GM23338 (cell line): ENCODE measurements around the gene TLE3. TPM values are rescaled to one million over a fixed set of nuclear protein-coding genes. Genes with fewer than 3 reads are reported as not detected.

Experiments
- ATAC-seq: fragments of 200-7000 bp; cut with Tn5 transposase; 3 replicates; pipeline ENCODE4 v1.9.1; 2020
- DNase-seq: peaks from one replicate; pipeline ENCODE4 v3.0.0-alpha.2; 2015; ENCODE audit warnings: low spot score
- H2AFZ ChIP-seq: fragments of 200-600 bp; sonication (generic); 2 replicates; pipeline ENCODE4 v1.8.0; 2016; ENCODE audit warnings: antibody characterized with exemption, mild to moderate bottlenecking, moderate library complexity
- H3F3A ChIP-seq: fragments of 200-600 bp; sonication (generic); replicated peaks from 2 replicates; pipeline ENCODE4 v1.8.0; 2017; ENCODE audit warnings: antibody characterized with exemption, mixed run types, low read depth
- H3K27ac ChIP-seq: fragments of 200-600 bp; sonication (generic); 2 replicates; pipeline ENCODE4 v1.6.1; 2016; ENCODE audit warnings: low read depth
- H3K27me3 ChIP-seq: fragments of 200-600 bp; sonication (generic); 2 replicates; pipeline ENCODE4 v1.8.0; 2016; ENCODE audit warnings: mild to moderate bottlenecking, mixed run types, moderate library complexity; ENCODE audit not compliant: insufficient read depth
- H3K36me3 ChIP-seq: fragments of 200-600 bp; sonication (generic); 2 replicates; pipeline ENCODE4 v1.8.0; 2016; ENCODE audit warnings: mild to moderate bottlenecking; ENCODE audit not compliant: insufficient read depth
- H3K4me1 ChIP-seq: fragments of 200-600 bp; sonication (generic); 2 replicates; pipeline ENCODE4 v1.8.0; 2016; ENCODE audit warnings: mild to moderate bottlenecking, moderate library complexity; ENCODE audit not compliant: insufficient read depth
- H3K4me2 ChIP-seq: fragments of 200-600 bp; sonication (generic); 2 replicates; pipeline ENCODE4 v1.7.1; 2017; ENCODE audit warnings: mixed run types
- H3K4me3 ChIP-seq: fragments of 200-600 bp; sonication (generic); 2 replicates; pipeline ENCODE4 v1.6.1; 2016; ENCODE audit warnings: mixed run types
- H3K79me2 ChIP-seq: fragments of 200-600 bp; sonication (generic); replicated peaks from 2 replicates; pipeline ENCODE4 v1.8.0; 2017; ENCODE audit warnings: mild to moderate bottlenecking; ENCODE audit not compliant: insufficient read depth
- H3K9me2 ChIP-seq: fragments of 200-600 bp; sonication (generic); 2 replicates; pipeline ENCODE4 v1.8.0; 2017; ENCODE audit not compliant: insufficient read depth
- H4K20me1 ChIP-seq: fragments of 200-600 bp; sonication (generic); replicated peaks from 2 replicates; pipeline ENCODE4 v1.8.0; 2017; ENCODE audit warnings: mild to moderate bottlenecking; ENCODE audit not compliant: insufficient read depth
- H3K27ac Mint-ChIP-seq: 2 replicates; pipeline ENCODE4 v1.8.0; 2020; ENCODE audit warnings: inconsistent platforms, mild to moderate bottlenecking, moderate library complexity, mixed read lengths
- H3K27me3 Mint-ChIP-seq: 3 replicates; pipeline ENCODE4 v1.8.0; 2022; ENCODE audit warnings: low read depth, mild to moderate bottlenecking, moderate library complexity, mixed read lengths, inconsistent platforms; ENCODE audit not compliant: insufficient read depth, poor library complexity
- H3K36me3 Mint-ChIP-seq: 3 replicates; pipeline ENCODE4 v1.8.0; 2021; ENCODE audit warnings: low read depth, mild to moderate bottlenecking, inconsistent platforms, moderate library complexity, mixed read lengths
- H3K4me1 Mint-ChIP-seq: 3 replicates; pipeline ENCODE4 v1.8.0; 2020; ENCODE audit warnings: mild to moderate bottlenecking, inconsistent platforms, mixed read lengths
- H3K4me3 Mint-ChIP-seq: 3 replicates; pipeline ENCODE4 v1.8.0; 2021; ENCODE audit warnings: moderate library complexity, mild to moderate bottlenecking, inconsistent platforms, mixed read lengths
- H3K9me3 Mint-ChIP-seq: 3 replicates; pipeline ENCODE4 v1.8.0; 2020; ENCODE audit warnings: moderate library complexity, mild to moderate bottlenecking, inconsistent platforms, mixed read lengths
- EZH2 ChIP-seq: fragments of 200-600 bp; sonication (generic); IDR thresholded peaks from one replicate; pipeline ENCODE4 v1.8.0; 2017; ENCODE audit warnings: antibody characterized with exemption, mild to moderate bottlenecking, low read depth; ENCODE audit not compliant: unreplicated experiment
- EZH2phosphoT487 ChIP-seq: fragments of 200-600 bp; sonication (generic); IDR thresholded peaks from one replicate; pipeline ENCODE4 v1.8.1; 2018; ENCODE audit warnings: antibody characterized with exemption; ENCODE audit not compliant: unreplicated experiment
- STAT1 ChIP-seq: IDR thresholded peaks from one replicate; pipeline ENCODE4 v1.6.1; 2016; ENCODE audit warnings: antibody characterized with exemption; ENCODE audit not compliant: unreplicated experiment
- ZNF114 ChIP-seq: fragments of 250-450 bp; sonication (Bioruptor Pico); IDR thresholded peaks from 2 replicates; pipeline ENCODE4 v1.5.0; 2020; ENCODE audit warnings: mild to moderate bottlenecking, moderate library complexity
- polyA plus RNA-seq: library from polyadenylated mRNA; unstranded; fragments of >200 nt; fragmentation: Nextera tagmentation; extraction: Ambion mirVana; gene quantifications from 2 replicates; pipeline ENCODE4 v1.2.1, GENCODE V29; 2016
- total RNA-seq: library from RNA; depleted of rRNA; stranded (reverse); fragments of >200 nt; shearing (Covaris generic); gene quantifications from 2 replicates; pipeline ENCODE4 v1.2.3, GENCODE V29; 2014
- TF ChIP-seq, protein P1 (sequence below), 2 experiments: fragments of 200-600 bp in 1 of 2; sonication (generic) in 1 of 2; conservative IDR thresholded peaks; 2 replicates each; pipeline versions ENCODE4 v1.5.1 to v1.6.1; 2016 to 2017; ENCODE audit warnings: antibody characterized with exemption in 2 of 2, low read depth in 2 of 2, mild to moderate bottlenecking in 2 of 2, moderate library complexity in 1 of 2
- TF ChIP-seq, protein P2 (sequence below): fragments of 250-450 bp; sonication (Bioruptor Pico); IDR thresholded peaks from 2 replicates; pipeline ENCODE4 v1.5.0; 2020; ENCODE audit warnings: mild to moderate bottlenecking, moderate library complexity

Gene TLE3
- total and polyA plus RNA-seq, 2 experiments from 2014 or later: 10.4 to 79.5 TPM

DNA sequence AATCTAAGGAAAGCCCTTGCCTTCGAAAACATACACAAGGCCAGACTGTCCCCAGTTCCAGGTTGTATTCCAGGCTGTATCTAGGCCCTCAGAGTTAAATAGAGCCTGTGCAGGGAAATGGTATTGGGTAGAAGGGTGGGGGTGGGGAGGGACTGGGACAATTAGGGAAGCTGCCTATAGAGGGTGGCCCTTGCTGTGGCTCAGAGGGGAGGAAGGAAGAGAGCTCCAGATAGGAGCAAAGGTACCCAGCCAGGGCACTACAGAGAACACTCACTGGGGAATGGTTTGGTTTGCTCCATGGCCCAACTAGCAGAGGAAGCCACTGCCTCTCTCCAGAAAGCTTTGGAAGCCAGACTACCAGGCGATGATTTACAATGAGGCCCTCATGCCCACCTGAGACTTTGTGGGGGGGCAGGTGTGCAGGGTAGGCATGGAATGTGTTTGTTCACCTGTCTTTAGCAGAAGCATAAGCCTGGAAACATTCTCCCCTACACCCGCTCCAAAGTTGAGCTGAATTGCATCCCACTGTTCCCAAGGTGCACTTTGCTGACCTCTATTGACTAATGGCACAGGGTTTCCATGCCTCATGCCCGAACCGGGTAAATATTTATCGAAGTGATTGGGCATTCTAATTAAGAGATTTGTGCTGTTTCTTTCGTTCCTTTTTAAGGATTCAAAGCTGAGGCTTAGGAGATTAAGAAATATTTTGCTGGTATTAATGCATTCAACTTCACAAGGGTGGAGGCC lies 6.3 kb upstream of the TLE3 start:
- H3K9me3 Mint-ChIP-seq: no peaks in the 10 kb centered on the region
- no peak overlapping the region for H2AFZ ChIP-seq
- H3K27ac ChIP-seq: no peak overlapping the region
- H3K4me2 ChIP-seq: 0 out of 2 replicates have a peak overlapping the region, but pooled peaks have one; percentile 38
- no peak overlapping the region for H3K4me3 Mint-ChIP-seq
- H3K4me1 ChIP-seq: peaks cover 21% of the 10 kb centered on the region
- TF ChIP-seq, protein P1, sequence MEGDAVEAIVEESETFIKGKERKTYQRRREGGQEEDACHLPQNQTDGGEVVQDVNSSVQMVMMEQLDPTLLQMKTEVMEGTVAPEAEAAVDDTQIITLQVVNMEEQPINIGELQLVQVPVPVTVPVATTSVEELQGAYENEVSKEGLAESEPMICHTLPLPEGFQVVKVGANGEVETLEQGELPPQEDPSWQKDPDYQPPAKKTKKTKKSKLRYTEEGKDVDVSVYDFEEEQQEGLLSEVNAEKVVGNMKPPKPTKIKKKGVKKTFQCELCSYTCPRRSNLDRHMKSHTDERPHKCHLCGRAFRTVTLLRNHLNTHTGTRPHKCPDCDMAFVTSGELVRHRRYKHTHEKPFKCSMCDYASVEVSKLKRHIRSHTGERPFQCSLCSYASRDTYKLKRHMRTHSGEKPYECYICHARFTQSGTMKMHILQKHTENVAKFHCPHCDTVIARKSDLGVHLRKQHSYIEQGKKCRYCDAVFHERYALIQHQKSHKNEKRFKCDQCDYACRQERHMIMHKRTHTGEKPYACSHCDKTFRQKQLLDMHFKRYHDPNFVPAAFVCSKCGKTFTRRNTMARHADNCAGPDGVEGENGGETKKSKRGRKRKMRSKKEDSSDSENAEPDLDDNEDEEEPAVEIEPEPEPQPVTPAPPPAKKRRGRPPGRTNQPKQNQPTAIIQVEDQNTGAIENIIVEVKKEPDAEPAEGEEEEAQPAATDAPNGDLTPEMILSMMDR (conservative IDR thresholded peaks at IDR 0.05; ENCODE audit: low read depth in 2 of 2): peak in 1 of 2 experiments; percentile 38; a peak in 2 of 4 replicates
- TF ChIP-seq EZH2phosphoT487: no peak
- H3K4me3 ChIP-seq: no peak overlapping the region
- no peaks in the 10 kb centered on the region for H3K9me2 ChIP-seq
- H3K4me1 Mint-ChIP-seq: peaks cover 19% of the 10 kb centered on the region
- DNase-seq: no peak
- H3K36me3 ChIP-seq: no peaks in the 10 kb centered on the region
- H3F3A ChIP-seq: no peaks in the 10 kb centered on the region
- H3K27me3 ChIP-seq: peaks cover 35% of the 10 kb centered on the region
- no peaks in the 10 kb centered on the region for H4K20me1 ChIP-seq
- no peak overlapping the region for H3K27ac Mint-ChIP-seq
- no peaks in the 10 kb centered on the region for H3K79me2 ChIP-seq
- peaks cover 33% of the 10 kb centered on the region for H3K27me3 Mint-ChIP-seq
- no peaks in the 10 kb centered on the region for H3K36me3 Mint-ChIP-seq
- ATAC-seq: no peak

DNA sequence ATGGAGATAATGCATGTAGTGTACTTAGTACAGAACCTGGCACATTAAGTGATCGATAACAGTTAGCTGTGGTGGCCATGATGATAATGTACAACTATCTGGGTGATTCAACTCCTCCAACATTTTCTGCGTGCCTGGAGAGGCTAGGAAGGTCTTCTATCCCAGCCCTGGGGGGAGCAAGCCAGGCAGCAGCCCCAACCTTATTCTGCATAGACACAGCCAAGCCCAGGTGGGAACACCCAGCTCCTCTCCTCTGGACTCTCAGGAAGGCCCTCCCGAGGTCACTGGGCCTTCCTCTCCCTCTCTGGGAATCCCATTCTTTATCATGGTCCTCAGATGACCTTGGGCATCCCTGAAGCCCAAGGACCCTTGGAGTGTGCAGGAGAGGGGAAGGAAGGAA lies 5.1 kb upstream of the TLE3 start:
- Histone ChIP-seq H2AFZ (no peak overlapping the region), H3K27ac (no peak overlapping the region), H3K4me2 (no peak overlapping the region), H3K36me3 (no peaks in the 10 kb centered on the region), H3F3A (no peaks in the 10 kb centered on the region), H3K4me1 (peaks cover 24% of the 10 kb centered on the region), H3K4me3 (no peak overlapping the region), H3K9me2 (no peaks in the 10 kb centered on the region), H3K79me2 (no peaks in the 10 kb centered on the region), H4K20me1 (no peaks in the 10 kb centered on the region), H3K27me3 (peaks cover 39% of the 10 kb centered on the region)
- H3K4me1 Mint-ChIP-seq: peaks cover 23% of the 10 kb centered on the region
- H3K9me3 Mint-ChIP-seq: no peaks in the 10 kb centered on the region
- H3K27me3 Mint-ChIP-seq: peaks cover 33% of the 10 kb centered on the region
- ATAC-seq (no peak), DNase-seq (no peak)
- H3K36me3 Mint-ChIP-seq: no peaks in the 10 kb centered on the region
- H3K27ac Mint-ChIP-seq: no peak overlapping the region
- H3K4me3 Mint-ChIP-seq: no peak overlapping the region
- TF ChIP-seq ZNF114 (CRISPR knock-in tag) (no peak), EZH2 (no peak), STAT1 (no peak)
- TF ChIP-seq, protein P1 (conservative IDR thresholded peaks at IDR 0.05; ENCODE audit: low read depth in 2 of 2): no peak
- TF ChIP-seq, protein P2, sequence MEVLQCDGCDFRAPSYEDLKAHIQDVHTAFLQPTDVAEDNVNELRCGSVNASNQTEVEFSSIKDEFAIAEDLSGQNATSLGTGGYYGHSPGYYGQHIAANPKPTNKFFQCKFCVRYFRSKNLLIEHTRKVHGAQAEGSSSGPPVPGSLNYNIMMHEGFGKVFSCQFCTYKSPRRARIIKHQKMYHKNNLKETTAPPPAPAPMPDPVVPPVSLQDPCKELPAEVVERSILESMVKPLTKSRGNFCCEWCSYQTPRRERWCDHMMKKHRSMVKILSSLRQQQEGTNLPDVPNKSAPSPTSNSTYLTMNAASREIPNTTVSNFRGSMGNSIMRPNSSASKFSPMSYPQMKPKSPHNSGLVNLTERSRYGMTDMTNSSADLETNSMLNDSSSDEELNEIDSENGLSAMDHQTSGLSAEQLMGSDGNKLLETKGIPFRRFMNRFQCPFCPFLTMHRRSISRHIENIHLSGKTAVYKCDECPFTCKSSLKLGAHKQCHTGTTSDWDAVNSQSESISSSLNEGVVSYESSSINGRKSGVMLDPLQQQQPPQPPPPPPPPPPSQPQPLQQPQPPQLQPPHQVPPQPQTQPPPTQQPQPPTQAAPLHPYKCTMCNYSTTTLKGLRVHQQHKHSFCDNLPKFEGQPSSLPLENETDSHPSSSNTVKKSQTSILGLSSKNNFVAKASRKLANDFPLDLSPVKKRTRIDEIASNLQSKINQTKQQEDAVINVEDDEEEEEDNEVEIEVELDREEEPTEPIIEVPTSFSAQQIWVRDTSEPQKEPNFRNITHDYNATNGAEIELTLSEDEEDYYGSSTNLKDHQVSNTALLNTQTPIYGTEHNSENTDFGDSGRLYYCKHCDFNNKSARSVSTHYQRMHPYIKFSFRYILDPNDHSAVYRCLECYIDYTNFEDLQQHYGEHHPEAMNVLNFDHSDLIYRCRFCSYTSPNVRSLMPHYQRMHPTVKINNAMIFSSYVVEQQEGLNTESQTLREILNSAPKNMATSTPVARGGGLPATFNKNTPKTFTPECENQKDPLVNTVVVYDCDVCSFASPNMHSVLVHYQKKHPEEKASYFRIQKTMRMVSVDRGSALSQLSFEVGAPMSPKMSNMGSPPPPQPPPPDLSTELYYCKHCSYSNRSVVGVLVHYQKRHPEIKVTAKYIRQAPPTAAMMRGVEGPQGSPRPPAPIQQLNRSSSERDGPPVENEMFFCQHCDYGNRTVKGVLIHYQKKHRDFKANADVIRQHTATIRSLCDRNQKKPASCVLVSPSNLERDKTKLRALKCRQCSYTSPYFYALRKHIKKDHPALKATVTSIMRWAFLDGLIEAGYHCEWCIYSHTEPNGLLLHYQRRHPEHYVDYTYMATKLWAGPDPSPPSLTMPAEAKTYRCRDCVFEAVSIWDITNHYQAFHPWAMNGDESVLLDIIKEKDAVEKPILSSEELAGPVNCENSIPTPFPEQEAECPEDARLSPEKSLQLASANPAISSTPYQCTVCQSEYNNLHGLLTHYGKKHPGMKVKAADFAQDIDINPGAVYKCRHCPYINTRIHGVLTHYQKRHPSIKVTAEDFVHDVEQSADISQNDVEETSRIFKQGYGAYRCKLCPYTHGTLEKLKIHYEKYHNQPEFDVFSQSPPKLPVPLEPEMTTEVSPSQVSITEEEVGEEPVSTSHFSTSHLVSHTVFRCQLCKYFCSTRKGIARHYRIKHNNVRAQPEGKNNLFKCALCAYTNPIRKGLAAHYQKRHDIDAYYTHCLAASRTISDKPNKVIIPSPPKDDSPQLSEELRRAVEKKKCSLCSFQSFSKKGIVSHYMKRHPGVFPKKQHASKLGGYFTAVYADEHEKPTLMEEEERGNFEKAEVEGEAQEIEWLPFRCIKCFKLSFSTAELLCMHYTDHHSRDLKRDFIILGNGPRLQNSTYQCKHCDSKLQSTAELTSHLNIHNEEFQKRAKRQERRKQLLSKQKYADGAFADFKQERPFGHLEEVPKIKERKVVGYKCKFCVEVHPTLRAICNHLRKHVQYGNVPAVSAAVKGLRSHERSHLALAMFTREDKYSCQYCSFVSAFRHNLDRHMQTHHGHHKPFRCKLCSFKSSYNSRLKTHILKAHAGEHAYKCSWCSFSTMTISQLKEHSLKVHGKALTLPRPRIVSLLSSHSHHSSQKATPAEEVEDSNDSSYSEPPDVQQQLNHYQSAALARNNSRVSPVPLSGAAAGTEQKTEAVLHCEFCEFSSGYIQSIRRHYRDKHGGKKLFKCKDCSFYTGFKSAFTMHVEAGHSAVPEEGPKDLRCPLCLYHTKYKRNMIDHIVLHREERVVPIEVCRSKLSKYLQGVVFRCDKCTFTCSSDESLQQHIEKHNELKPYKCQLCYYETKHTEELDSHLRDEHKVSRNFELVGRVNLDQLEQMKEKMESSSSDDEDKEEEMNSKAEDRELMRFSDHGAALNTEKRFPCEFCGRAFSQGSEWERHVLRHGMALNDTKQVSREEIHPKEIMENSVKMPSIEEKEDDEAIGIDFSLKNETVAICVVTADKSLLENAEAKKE: no peak
